ENCODE results near the gene CALY.

CALY gene

GRCh38 chr10:133276100-133276434 is 60.6 kb downstream of the CALY start:
- H3K27ac ChIP-seq: no peak overlapping the region

GRCh38 chr10:133275684-133276092 is 61.0 kb downstream of the CALY start:
- H3K27ac ChIP-seq: no peak overlapping the region
- no peak for TF ChIP-seq CTCF (IDR thresholded peaks at IDR 0.05)
- TF ChIP-seq ZFX (IDR thresholded peaks at IDR 0.05; ENCODE audit: borderline replicate concordance): no peak

More at GRCh38 chr10:133276100-133276434, 60.6 kb downstream of the CALY start:
- no peak for TF ChIP-seq ZFX (IDR thresholded peaks at IDR 0.05; ENCODE audit: borderline replicate concordance)
- TF ChIP-seq CTCF (IDR thresholded peaks at IDR 0.05): no peak

GRCh38 chr10:133274751-133275683 is 61.7 kb downstream of the CALY start:
- no peak overlapping the region for H3K27ac ChIP-seq
- no peak for TF ChIP-seq ZFX (IDR thresholded peaks at IDR 0.05; ENCODE audit: borderline replicate concordance)
- no peak for TF ChIP-seq CTCF (IDR thresholded peaks at IDR 0.05)

Measured in 22Rv1 (cell line).